K562 (cell line): ENCODE measurements around the gene FCSK.

Source experiments
- BHLHE40 ChIP-seq: IDR thresholded peaks from 2 replicates; pipeline ENCODE4 v1.6.1; 2011; ENCODE audit warnings: low read length, improper control_type of control experiment
- POLR2A ChIP-seq: fragments of 450-650 bp; conservative IDR thresholded peaks from 2 replicates; pipeline ENCODE4 v1.6.1; 2016
- RAD51 ChIP-seq: fragments of 450-650 bp; IDR thresholded peaks from 2 replicates; pipeline ENCODE4 v1.7.1; 2016; ENCODE audit warnings: low read depth, mild to moderate bottlenecking, borderline replicate concordance
- TF ChIP-seq, protein P1 (sequence below): sonication (generic); formaldehyde crosslinking; IDR thresholded peaks from 2 replicates; pipeline ENCODE4 v1.8.0; 2022; ENCODE audit warnings: mild to moderate bottlenecking, low read depth, missing genetic modification reagents
- TF ChIP-seq, protein P2 (sequence below): fragments of 450-650 bp; formaldehyde crosslinking; IDR thresholded peaks from 2 replicates; pipeline ENCODE4 v1.4.0; 2020; ENCODE audit warnings: mild to moderate bottlenecking, mixed read lengths

DNA sequence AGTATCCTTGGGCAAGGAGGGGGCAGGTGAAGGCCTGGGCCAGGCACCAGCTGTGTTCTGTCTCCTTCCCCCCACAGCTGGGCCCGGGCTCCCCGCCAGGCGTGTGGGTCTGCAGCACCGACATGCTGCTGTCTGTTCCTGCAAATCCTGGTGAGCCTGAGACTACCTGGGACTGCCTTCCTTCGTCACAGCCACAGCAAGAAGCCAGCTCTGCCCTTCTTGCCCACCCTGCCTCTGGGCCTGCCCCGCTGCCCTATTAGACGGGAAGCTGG lies 12.3 kb downstream of the FCSK start:
- TF ChIP-seq POLR2A (no peak), RAD51 (no peak), BHLHE40 (no peak)
- TF ChIP-seq, protein P1, sequence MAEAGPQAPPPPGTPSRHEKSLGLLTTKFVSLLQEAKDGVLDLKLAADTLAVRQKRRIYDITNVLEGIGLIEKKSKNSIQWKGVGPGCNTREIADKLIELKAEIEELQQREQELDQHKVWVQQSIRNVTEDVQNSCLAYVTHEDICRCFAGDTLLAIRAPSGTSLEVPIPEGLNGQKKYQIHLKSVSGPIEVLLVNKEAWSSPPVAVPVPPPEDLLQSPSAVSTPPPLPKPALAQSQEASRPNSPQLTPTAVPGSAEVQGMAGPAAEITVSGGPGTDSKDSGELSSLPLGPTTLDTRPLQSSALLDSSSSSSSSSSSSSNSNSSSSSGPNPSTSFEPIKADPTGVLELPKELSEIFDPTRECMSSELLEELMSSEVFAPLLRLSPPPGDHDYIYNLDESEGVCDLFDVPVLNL (CRISPR knock-in tag): no peak
- TF ChIP-seq, protein P2, sequence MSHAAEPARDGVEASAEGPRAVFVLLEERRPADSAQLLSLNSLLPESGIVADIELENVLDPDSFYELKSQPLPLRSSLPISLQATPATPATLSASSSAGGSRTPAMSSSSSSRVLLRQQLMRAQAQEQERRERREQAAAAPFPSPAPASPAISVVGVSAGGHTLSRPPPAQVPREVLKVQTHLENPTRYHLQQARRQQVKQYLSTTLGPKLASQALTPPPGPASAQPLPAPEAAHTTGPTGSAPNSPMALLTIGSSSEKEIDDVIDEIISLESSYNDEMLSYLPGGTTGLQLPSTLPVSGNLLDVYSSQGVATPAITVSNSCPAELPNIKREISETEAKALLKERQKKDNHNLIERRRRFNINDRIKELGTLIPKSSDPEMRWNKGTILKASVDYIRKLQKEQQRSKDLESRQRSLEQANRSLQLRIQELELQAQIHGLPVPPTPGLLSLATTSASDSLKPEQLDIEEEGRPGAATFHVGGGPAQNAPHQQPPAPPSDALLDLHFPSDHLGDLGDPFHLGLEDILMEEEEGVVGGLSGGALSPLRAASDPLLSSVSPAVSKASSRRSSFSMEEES: no peak
